GM18861 (cell line): ENCODE measurements around the gene RASGRP2.

ENCODE experiments used
- ATAC-seq: cut with Tn5 transposase; IDR thresholded peaks from one replicate; pipeline ENCODE4 v1.9.1; 2021; ENCODE audit not compliant: unreplicated experiment

Gene RASGRP2

DNA sequence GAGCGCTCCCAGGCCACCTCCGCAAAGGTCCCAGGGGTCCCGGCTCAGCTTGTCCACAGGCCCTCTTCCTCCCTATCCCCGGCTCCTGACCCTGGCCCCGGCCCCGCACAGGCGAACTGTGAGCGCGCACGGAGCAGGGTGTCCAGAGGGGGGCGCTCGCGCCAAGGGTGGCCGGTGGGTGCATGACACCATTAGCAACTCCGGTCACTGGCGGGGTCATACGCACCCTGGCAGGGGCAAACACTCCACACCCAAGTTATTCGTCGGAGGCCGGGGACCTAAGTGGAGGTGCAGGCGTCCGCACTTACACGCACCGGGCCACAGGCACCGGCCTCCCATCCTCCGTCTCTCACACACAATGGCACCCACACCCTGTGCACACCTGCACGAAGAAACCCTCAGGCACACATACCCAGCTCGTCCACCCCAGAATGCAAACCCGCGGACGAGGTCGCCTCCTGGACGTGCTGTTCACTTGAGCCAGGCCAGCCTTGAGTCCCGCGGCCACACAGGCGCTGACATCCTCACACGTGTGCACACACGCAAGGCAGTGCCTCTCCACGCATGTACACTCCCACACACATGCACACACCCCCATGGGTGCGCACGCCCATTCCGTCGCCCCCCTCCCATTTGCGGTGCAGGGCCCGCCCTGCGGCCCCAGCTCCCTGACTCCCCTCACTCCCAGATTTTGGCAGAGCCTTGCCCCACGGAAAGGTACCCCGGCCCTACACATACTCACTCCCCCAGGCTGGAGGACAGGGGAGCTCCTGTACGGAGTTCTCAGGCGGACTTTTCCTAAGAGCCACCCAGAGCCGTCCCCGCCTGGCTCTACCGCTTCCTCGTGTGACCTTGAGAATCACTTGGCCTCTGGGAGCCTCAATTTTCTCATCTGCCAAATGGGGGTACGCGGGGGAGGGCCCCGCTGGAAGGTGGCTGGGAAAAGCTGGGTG lies at the start of gene RASGRP2:
TSS of gene RASGRP2 (minus strand) at position 552 of the 953 bp plus-strand sequence. CDS start 1,276 bp downstream, outside the sequence.
- ATAC-seq = no peak

- no peak for ATAC-seq
Measured at GRCh38 chr11:64792482-64792881, 48.5 kb upstream of the RASGRP2 start.

DNA sequence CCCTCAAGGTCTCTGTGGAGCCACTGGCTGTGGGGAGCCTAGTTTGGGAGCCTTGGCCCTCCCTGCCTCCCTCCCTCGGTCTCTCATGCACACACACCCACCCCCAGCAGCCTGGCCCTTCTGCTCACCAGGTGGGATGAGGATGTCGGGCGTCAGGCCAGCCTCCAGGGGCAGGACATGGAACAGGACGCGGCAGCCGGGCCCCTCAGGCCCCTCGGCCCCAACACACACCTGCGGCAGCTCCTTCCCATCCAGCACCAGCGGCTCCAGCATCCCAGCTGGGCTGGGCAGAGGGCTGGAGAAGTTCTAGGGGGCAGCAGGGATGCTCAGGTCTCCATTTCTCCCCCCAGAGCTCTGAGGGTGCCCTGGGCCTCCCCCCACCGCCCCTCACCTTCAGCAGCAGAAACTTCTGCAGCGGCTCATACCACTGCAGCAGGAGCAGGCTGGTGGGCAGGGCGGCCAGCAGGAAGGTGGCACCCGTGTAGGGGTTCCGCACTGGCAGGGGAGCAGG lies 47.9 kb upstream of the RASGRP2 start:
- no peak for ATAC-seq

DNA sequence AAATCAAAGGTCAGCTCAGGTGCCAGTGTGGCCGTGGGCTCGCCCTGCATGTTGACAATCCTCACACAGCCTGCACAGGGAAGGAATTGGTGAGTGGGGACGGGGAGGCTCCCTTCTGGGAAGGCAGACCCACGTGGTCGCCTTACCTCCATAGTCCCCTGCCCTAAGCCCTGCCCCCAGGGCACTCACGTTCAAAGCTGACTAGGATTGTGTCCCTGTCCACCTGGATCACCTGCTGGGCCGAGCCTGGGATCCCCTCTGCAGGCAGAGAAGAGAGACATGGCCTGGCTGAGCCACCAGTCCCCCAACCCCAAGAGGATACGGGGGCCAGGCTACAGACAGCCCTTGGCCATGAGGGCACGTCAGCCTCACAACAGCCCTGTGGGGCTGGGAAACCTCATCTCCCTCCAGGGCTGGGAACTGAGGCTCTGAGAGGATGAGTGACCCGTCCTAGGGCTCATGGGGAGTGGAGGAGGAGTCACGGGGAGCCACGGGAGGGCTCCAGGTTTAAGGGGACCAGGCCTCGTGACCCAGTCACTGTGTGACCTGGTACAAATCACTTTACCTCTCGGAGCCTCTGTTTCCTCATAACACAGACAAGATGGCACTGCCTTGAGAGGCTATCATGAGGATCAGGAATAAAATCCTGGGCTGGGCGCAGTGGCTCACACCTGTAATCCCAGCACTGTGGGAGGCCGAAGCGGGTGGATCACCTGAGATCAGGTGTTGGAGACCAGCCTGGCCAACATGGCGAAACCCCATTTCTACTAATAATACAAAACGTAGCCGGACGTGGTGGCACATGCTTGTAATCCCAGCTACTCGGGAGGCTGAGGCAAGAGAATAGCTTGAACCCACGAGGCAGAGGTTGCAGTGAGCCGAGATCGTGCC lies 46.5 kb upstream of the RASGRP2 start:
- no peak for ATAC-seq

DNA sequence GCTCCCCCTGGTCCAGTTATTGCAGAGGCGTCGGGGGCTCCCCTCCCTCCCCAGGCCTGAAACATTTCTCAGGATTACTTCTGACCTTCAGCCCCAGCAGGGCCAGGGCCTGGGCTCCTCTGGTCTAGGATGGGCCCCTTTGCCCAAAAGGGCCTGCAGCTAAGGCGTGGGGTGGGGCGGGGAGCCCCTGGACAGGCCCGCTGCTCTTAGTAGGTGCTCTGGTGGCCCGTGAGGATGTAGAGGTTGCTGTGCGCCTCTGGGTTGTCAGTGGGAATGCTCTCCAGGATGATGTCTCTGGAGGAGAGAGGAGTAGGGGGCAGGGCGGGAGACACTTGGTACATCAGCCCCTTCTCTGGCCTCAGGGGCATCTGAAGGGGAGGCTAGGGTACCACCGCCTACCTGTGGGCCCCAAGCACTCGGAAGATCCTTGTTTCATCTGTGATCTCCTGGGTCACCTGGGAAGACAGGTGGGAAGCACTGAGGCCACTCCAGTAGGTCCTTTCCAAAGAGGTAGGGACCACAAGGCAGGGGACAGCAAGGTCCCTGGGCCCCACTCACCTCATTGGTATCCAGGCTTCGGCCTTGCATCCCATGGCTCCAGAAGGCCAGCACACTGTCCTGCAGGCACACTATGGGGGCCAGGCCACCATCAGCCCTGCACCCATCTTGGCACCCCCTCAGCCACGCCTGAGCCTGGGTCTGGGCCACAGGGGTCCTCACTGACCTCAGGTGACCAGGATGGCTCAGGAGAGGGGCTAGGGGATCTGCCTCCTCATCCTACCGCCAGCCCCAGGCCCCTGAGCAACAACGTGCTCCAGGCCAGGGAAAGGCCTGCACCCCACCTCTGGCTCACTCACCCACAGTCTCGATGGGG lies 45.6 kb upstream of the RASGRP2 start:
- ATAC-seq = no peak

DNA sequence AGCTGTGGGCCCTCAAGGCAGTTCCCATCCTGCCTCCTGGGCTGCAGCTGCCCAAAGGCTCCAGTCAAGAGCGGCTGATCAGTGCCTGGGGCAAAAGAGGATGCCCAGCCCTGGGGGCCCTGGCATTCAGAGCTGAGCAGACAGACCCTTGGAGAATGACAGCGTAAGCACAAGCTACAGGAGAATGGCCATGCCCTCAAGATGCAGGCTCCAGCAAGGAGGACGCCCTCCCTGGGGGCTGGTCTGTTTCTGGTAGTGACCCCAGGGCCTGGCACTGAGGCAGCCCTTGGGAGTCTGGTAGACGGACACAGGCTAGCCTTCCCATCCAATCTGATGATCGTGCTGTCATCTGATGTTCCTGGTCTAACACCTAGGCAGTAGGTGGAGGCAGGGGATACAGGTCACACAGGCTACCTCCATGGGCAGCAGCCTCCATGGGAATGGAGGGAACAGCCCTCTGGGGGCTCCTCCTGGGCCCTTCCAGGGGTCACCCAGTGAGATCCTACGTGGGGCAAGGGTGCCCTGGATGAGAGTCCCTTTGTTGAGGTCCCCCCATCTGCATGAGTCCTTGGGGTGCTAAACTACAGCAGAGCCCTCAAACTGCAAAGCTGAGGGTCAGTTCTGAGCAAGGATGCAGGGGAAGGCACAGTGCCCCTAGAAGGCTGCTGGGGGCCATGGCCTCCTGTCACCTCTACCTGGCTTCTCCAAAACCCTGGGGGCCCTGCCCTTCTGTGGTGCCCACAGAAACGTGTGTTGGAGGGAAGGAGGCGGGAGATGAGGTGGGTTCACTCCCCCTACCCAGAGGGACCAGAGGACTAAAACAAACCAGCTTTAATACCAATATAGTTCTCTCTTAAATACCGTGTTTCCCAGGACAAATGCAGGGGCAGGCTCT lies 44.6 kb upstream of the RASGRP2 start:
- no peak for ATAC-seq

DNA sequence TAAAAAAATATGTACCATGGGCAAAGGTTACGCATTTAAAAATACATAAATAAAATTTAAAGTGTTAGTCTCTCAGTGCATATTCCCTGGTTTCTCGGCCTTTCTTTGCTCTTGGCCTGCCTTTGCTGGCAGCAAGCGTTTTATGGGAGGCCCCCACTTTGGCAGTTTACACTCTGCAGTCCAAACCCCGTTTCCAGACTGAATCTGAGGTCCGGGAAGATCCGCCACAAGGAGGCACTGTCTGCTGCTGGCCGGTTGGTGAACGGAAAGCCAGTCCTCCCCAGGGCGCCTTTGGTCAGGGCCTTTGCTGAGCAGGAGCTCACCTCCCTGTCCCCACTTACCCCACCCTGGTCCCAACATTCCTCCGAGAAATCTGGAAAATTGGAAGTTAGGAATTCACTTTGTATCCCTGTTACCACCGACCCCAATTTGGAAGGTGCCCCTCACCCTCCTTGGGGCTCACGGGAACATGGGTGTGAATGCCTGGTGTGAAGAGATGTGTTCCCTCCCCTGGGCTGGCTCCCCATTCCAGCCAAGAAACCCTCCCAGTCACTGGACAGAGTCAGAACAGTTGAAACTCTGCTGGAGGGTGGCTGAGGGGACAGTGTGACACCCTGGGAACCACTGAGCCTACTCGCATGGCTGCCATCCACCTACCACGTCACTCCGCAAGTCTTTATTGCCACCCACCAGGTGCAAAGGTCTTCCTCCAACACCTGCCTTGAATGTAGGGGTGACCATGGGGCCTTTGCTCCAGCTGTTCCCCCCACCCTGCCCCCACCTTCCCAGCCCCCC lies 43.8 kb upstream of the RASGRP2 start:
- no peak for ATAC-seq

- ATAC-seq = no peak
Measured at GRCh38 chr11:64786308-64786707, 42.4 kb upstream of the RASGRP2 start.

DNA sequence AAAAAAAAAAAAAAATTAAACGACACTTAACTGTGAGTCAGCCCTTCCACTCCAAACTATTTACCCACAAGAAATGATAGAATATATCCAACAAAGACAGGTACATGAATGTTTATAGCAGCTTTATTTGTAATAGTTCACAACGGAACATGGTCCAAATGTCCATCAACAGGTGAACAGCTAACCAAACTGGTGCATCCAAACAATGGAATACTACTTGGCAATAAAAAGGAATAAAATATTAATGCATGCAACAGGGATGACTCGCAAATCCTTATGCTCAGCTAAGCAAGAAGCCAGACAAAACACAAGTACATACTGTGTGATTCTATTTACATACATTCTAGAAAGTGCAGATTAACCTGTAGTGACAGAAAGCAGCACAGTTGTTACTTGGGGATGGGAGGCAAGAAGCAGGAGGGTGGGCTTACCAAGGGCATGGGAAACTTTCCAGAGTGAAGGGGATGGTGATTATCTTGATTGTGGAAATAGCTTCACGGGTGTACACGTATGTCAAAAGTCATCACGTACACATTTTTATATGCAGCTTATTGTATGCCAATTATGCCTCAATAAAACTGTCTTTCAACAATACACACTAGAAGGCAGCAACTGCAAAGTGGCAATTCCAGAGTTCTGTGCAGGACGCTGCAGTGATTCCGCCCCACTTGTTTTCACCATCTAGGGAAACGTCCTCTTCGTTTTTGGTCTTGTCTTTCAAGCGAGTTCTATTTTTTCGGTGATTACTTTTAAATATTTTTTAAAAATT lies 41.1 kb upstream of the RASGRP2 start:
- ATAC-seq = no peak

GRCh38 chr11:64778473-64779298 lies 34.7 kb upstream of the RASGRP2 start, which contains the start of gene SF1:
Gene SF1, minus strand, starts transcription at chr11:64778542. Its CDS starts 150 bp downstream, at chr11:64778392.
- ATAC-seq = peak; percentile 60

DNA sequence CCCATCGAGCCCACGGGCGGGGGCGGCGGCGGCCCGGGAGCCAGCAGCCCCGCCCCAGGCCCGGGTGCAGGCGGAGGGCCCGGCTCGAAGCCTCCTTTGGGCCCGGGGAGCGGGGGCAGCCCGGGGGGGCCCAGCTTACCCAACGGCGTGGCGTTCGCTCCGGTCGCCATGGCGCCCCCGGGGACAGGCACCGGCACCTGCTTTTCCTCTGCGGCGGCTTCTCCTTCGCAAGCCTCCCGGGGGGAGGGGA lies 34.2 kb upstream of the RASGRP2 start:
- no peak for ATAC-seq

GRCh38 chr11:64777449-64778222 lies 33.7 kb upstream of the RASGRP2 start:
- ATAC-seq = no peak

DNA sequence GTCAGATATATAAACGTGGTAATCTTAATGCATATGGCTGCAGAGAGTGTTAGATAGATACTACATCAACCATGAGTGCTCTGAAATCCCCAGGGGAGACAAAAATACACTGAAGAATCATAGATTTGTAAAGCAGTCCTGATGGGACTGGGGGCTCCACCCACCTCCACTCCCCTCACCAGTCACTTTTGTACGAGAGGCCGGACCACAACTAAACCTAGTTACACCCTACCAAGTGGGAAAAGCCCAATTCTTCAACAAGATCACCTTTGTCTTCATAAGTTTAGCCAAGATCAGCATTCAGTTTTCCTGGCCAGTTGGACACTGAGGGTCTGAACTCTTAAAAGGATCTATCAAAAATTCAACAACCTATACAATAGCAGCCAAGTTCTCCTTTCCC lies 32.9 kb upstream of the RASGRP2 start:
- no peak for ATAC-seq

GRCh38 chr11:64776425-64776824 lies 32.5 kb upstream of the RASGRP2 start:
- ATAC-seq = no peak

DNA sequence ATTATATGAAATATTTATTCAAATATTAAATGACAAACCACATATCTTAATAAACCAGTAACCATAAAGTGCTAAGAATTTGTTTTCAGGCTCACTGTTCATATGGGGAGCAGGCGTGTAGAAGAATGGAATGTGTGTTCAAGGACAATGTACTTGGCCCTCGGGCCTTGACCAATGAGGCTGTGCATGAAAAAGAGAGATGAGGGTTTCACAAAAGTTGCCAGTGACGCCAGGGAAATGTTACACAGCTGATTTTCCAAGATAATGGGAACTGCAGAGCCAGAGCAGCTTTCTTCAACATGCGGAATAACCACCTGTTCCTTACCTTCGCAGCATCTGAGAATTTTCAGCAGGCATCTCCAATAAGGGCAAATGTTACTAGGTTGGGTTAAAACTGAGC lies 30.2 kb upstream of the RASGRP2 start:
- ATAC-seq = no peak

DNA sequence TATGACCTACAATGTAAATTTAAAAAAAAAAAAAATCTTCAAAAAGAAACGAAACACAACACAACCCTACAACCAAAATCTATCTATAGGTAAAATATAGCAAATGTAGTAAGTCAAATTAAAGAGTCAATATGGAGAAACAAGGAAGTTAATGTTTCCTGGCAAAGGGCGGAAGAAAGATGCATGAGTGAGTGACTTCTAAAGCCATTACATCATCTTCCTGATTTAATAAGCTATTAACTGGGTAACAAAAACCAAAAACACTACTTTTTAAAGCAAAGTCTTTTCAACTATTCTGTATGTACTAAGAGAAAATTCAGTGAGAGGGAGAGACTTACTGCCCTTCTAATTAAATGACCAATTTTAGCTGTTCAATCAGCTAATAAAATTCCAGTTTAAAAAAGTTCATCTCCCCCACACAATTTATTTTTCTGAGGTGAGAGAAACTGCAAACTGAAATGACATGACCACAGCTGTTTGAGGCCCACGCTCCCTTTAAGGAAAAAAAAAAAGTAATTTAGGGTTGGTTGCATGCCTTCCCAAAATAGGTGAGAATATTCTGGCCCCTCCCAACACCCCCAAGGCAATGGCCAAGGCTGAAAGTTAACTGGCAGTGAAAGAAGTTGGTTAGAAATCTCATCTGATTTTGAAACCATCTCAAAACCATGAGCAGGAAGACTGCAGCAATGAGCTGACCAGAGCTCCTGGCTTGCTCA lies 28.5 kb upstream of the RASGRP2 start:
- no peak for ATAC-seq
